Vagina (tissue), 2 donors: ENCODE results near the gene NCEH1. TPM values are rescaled to one million over a fixed set of nuclear protein-coding genes. Genes with fewer than 3 reads are reported as not detected.
A peak's percentile ranks its signal among the peaks of the same experiment; 100 is the strongest.

Experiments
- DNase-seq, 2 donors: peaks; one replicate each; pipeline ENCODE4 v3.0.0-alpha.2; 2017; ENCODE audit errors: extremely low spot score in 2 of 2
- H3K27ac ChIP-seq: fragments of 200-600 bp; sonication (generic); one replicate; pipeline ENCODE4 v1.5.1; 2019
- H3K27me3 ChIP-seq: fragments of 200-600 bp; sonication (generic); one replicate; pipeline ENCODE4 v1.5.1; 2019
- H3K36me3 ChIP-seq, 2 donors: fragments of 200-600 bp; sonication (generic); one replicate each; pipeline ENCODE4 v1.5.1; 2017 to 2019
- H3K4me1 ChIP-seq: fragments of 200-600 bp; sonication (generic); one replicate; pipeline ENCODE4 v1.5.1; 2019
- H3K4me3 ChIP-seq, 2 donors: fragments of 200-600 bp; sonication (generic); 1 replicate in 1 of 2; 2 replicates in 1 of 2; pipeline ENCODE4 v1.5.1; 2016 to 2019
- H3K9me3 ChIP-seq: fragments of 200-600 bp; sonication (generic); one replicate; pipeline ENCODE4 v1.5.1; 2019
- POLR2A ChIP-seq, 2 donors: fragments of 450-650 bp; IDR thresholded peaks; one replicate each; pipeline ENCODE4 v1.6.1; 2017; ENCODE audit warnings: antibody characterized with exemption in 2 of 2, mild to moderate bottlenecking in 2 of 2, moderate library complexity in 2 of 2
- POLR2AphosphoS5 ChIP-seq, 2 donors: sonication (generic); formaldehyde crosslinking; IDR thresholded peaks; one replicate each; pipeline ENCODE4 v1.9.0; 2017; ENCODE audit warnings: antibody characterized with exemption in 2 of 2, mild to moderate bottlenecking in 2 of 2, low read depth in 1 of 2; ENCODE audit not compliant: insufficient read depth in 1 of 2
- intact Hi-C: fragments of 100-400 bp; cut with DNase I; formaldehyde crosslinking; loops from one replicate; pipeline ENCODE4 v1.15.1; 2023
- total RNA-seq: library from RNA; depleted of rRNA; stranded (reverse); fragments of >200 nt; gene quantifications from one replicate; pipeline ENCODE4 v1.2.3, GENCODE V29; 2016
- TF ChIP-seq, protein P1 (sequence below), 3 experiments: fragments of 450-650 bp in 2 of 3; fragments of 200-600 bp in 1 of 3; sonication (generic) in 1 of 3; IDR thresholded peaks; one replicate each; pipeline ENCODE4 v1.5.1; 2017 to 2019; ENCODE audit warnings: antibody characterized with exemption in 3 of 3, mild to moderate bottlenecking in 2 of 3, moderate library complexity in 2 of 3

Gene NCEH1
- total RNA-seq, 1 donor from 2014 or later = 7.4 TPM

DNA sequence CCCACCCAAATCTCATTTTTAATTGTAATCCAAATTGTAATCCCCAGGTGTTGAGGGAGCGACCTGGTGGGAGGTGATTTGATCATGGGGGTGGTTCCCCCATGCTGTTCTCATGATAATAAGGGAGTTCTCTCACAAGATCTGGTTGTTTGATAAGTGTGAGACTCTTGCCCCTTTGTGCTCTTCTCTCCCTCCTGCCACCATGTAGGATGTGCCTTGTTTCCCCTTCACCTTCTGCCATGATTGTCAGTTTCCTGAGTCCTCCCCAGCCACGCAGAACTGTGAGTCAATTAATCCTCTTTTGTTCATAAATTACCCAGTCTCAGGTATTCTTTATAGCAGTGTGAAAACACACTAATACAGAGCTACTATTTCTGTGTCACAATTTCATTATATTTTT, 88.7 kb downstream of the NCEH1 start:
- Histone ChIP-seq H3K27me3 (no peaks in the 10 kb centered on the region), H3K27ac (peak overlapping the region; percentile 5), H3K4me1 (peaks cover 28% of the 10 kb centered on the region), H3K4me3 (no peak overlapping the region), H3K9me3 (no peaks in the 10 kb centered on the region), H3K36me3 (no peaks in the 10 kb centered on the region)
- TF ChIP-seq, protein P1, sequence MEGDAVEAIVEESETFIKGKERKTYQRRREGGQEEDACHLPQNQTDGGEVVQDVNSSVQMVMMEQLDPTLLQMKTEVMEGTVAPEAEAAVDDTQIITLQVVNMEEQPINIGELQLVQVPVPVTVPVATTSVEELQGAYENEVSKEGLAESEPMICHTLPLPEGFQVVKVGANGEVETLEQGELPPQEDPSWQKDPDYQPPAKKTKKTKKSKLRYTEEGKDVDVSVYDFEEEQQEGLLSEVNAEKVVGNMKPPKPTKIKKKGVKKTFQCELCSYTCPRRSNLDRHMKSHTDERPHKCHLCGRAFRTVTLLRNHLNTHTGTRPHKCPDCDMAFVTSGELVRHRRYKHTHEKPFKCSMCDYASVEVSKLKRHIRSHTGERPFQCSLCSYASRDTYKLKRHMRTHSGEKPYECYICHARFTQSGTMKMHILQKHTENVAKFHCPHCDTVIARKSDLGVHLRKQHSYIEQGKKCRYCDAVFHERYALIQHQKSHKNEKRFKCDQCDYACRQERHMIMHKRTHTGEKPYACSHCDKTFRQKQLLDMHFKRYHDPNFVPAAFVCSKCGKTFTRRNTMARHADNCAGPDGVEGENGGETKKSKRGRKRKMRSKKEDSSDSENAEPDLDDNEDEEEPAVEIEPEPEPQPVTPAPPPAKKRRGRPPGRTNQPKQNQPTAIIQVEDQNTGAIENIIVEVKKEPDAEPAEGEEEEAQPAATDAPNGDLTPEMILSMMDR (IDR thresholded peaks at IDR 0.05) = no peak
- TF ChIP-seq POLR2AphosphoS5 (IDR thresholded peaks at IDR 0.05; ENCODE audit: insufficient read depth in 1 of 2, low read depth in 1 of 2) (no peak), POLR2A (IDR thresholded peaks at IDR 0.05) (no peak)
- no peak for DNase-seq
- intact Hi-C loops = no loop called here

DNA sequence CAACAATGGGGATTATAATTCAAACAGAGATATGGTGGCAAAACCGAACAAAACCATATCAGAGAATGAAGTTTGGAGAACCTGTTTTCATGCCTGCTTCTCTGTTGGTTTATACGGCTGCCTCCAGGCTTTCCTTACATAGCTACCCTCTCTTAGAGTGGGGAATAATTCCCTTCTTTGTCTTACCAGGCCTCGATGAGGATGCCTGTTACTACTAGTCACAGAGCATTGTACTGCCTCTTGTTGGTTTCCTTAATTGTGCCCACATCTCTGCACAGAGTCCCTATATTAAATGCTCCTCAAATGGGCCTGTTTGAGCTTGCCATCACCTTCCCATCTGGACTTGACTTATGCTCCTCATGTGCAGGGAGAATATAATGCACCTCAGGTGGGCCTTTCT, 92.9 kb downstream of the NCEH1 start:
- no peak for DNase-seq
- intact Hi-C loops = no loop called here
- H3K4me1 ChIP-seq = peaks cover 35% of the 10 kb centered on the region

DNA sequence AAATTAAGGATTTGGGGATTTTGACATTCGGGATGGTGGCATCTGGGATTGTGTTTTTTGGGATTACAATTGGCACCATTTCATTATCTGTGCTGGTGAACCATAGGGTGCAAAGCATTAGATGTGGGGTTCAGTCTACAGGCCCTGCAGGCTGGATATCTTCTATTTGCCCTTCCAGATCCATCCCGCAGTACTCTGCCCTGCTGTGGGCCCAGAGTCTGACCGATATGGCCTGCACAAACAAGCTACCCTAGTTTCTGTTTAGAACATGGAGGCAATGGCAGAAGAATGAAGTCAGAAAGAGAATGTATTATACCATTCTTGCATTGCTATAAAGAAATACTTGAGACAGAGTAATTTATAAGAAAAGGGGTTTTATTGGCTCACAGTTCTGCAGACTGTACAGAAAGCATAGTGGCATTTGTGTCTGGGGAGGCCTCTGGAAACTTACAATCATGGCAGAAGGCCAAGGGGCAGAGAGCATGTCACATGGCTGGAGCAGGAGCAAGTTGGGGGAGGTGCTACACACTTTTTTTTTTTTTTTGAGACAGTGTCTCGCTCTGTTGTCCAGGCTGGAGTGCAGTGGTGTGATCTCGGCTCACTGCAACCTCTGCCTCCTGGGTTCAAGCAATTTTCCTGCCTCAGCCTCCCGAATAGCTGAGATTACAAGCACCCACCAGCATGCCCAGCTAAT, 93.7 kb downstream of the NCEH1 start:
- no peak for TF ChIP-seq POLR2A (IDR thresholded peaks at IDR 0.05)
- TF ChIP-seq, protein P1 (IDR thresholded peaks at IDR 0.05) = no peak
- TF ChIP-seq POLR2AphosphoS5 (IDR thresholded peaks at IDR 0.05; ENCODE audit: insufficient read depth in 1 of 2, low read depth in 1 of 2) = no peak
- Histone ChIP-seq H3K36me3 (no peaks in the 10 kb centered on the region), H3K4me1 (peaks cover 27% of the 10 kb centered on the region), H3K4me3 (no peak overlapping the region), H3K9me3 (no peaks in the 10 kb centered on the region), H3K27me3 (no peaks in the 10 kb centered on the region), H3K27ac (no peak overlapping the region)
- intact Hi-C loops = no loop called here
- DNase-seq = no peak

More for the DNA sequence above, 92.9 kb downstream of the NCEH1 start:
- Histone ChIP-seq H3K9me3 (no peaks in the 10 kb centered on the region), H3K36me3 (no peaks in the 10 kb centered on the region), H3K27ac (no peak overlapping the region), H3K4me3 (no peak overlapping the region), H3K27me3 (no peaks in the 10 kb centered on the region)
- TF ChIP-seq POLR2AphosphoS5 (IDR thresholded peaks at IDR 0.05; ENCODE audit: insufficient read depth in 1 of 2, low read depth in 1 of 2) (no peak), POLR2A (IDR thresholded peaks at IDR 0.05) (no peak)
- TF ChIP-seq, protein P1 (IDR thresholded peaks at IDR 0.05) = no peak

DNA sequence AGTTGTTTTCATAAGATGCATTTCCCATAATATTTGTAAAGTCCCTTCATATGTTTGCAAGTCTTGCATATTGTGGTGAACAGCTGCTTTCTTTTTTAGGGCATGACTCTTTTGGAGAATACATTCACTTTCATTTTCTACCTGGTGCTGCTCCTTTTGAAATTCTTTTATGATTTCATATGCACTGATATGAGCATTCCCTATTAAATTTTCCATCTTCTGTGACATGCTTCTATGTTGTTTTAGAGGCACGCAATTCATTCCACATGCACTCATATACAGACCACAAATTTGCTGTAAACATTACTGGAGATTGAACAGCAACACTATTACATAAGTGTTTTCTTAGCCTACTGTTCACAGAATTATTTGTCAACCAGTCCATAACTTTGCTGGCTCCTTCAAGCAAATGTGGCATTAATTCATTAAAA, 94.8 kb downstream of the NCEH1 start:
- Histone ChIP-seq H3K27me3 (no peaks in the 10 kb centered on the region), H3K9me3 (no peaks in the 10 kb centered on the region), H3K36me3 (no peaks in the 10 kb centered on the region), H3K27ac (no peak overlapping the region), H3K4me1 (peaks cover 23% of the 10 kb centered on the region), H3K4me3 (no peak overlapping the region)
- intact Hi-C loops = no loop called here
- no peak for DNase-seq
- TF ChIP-seq POLR2A (IDR thresholded peaks at IDR 0.05) = no peak
- no peak for TF ChIP-seq POLR2AphosphoS5 (IDR thresholded peaks at IDR 0.05; ENCODE audit: insufficient read depth in 1 of 2, low read depth in 1 of 2)
- TF ChIP-seq, protein P1 (IDR thresholded peaks at IDR 0.05) = no peak

DNA sequence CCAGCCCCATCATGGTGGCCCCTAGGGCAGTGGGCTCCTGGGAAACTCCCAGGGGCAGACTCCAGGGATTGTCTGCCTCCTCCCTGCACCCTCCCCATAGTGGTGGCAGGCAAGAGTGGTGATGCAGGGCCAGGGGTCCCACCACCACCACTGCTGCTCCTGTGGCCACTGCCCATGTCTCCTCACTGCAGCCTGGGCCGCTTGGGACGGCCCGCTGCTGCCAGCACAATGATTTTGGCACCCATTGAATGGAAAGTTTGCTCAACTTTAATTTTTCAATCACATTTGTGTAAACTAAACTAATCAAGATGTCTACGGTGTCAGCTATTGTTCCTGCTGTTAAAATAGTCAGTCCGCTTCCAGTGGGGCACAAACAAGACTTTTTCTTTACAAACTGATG, 95.6 kb downstream of the NCEH1 start:
- H3K9me3 ChIP-seq = no peaks in the 10 kb centered on the region
- TF ChIP-seq POLR2A (IDR thresholded peaks at IDR 0.05) (no peak), POLR2AphosphoS5 (IDR thresholded peaks at IDR 0.05; ENCODE audit: insufficient read depth in 1 of 2, low read depth in 1 of 2) (no peak)
- TF ChIP-seq, protein P1 (IDR thresholded peaks at IDR 0.05) = no peak
- no peaks in the 10 kb centered on the region for H3K36me3 ChIP-seq
- H3K4me3 ChIP-seq = no peak overlapping the region
- intact Hi-C loops = no loop called here
- peaks cover 23% of the 10 kb centered on the region for H3K4me1 ChIP-seq
- no peak for DNase-seq
- no peaks in the 10 kb centered on the region for H3K27me3 ChIP-seq
- no peak overlapping the region for H3K27ac ChIP-seq
